HG02610 (cell line): ENCODE measurements around the gene FCRLB.
"Not testable (repeated sequence)": the region's sequence is repeated elsewhere in the genome, so short reads cannot be mapped to it uniquely, and the experiment has no call there.

Source experiments
- ATAC-seq: cut with Tn5 transposase; IDR thresholded peaks from one replicate; pipeline ENCODE4 v1.9.1; 2021; ENCODE audit warnings: mild to moderate bottlenecking, moderate library complexity; ENCODE audit not compliant: unreplicated experiment

FCRLB gene

DNA sequence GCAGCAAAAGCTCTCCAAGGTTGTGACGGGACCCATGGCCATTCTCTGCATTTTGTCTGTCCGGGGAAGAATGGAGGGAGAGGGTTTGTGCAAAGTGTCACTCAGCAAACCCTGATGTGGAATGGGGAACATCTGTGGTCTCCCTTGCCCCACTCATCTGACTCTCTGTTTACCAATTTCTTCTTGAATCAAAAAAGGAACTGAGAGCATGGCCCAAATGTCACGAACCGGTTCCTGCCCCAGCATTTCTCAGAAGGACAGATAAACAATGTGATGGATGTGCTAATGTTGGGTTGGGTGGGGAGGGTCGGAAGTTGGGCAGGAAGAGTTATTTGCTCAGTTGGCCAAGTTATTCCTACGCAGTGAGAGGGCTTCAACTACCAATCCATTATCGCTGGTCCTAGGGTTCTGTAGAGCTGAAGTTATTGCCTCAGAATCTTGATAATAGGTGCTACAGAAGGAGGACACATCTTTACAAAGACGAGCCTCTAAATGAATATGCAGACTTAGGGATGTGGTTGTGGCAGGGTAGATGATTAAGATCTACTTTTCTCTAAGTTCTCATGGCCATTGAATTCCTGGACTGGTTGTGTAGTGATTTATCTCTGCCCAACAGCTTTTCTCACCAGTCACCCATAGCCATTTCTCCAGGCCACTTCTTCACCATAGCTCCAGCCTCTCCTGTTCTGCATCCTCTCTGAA, 18.7 kb downstream of the FCRLB start:
- ATAC-seq = peak; percentile 19

DNA sequence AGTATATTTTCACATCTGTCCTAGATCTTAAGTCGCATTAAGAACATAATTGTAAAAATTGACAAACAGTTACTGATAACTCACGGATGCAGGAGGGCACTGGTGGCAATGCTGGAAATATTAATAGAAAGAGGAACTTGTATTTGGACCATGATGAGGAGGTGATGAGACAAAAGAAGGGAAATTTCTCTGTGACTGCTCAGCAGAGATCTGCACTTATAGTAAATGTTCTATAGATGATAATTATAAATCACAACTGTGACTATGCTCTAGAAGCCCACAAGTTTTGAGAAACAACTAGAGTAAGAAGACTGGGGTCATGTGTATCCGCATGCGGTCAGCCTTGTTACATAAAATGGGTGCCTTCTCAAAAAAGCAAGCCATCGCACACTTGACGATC, 19.6 kb downstream of the FCRLB start:
- ATAC-seq = no peak

DNA sequence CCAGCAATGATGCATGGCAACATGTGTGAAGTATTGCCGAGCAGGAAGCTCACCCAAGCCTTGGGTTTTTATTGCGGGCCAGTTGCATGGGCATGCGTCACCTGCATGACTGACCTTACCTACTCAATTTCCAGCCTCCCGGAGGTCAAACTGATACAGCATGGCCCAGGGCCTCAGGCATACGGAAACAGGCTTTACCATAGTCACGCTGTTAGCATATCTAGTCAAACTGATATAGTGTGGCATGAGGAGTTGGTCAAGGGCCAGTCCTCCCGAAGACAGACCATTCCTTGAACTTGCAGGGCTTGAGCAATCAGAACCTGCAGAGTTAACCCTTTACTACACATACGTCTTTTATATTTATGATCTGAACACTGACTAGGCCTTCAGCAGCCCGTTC, 21.9 kb downstream of the FCRLB start:
- no peak for ATAC-seq

DNA sequence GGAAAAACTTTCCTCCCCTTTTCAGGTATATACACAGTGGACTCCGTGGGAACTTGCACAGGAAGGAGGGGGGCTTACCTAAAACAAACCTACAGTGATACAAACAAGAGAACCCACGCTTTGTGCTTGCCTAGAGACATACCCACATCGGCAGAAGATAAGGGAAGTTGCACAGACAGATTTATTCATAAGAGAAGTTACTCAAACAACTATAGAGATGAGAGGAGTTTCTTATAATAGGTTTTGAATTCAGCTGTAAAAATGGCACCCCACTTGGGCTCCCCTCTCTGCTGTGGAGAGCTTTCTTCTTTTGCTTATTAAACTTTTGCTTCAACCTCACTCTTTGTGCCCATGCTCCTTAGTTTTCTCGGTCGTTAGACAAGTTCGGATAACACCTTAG, 26.5 kb downstream of the FCRLB start:
- ATAC-seq = no peak

DNA sequence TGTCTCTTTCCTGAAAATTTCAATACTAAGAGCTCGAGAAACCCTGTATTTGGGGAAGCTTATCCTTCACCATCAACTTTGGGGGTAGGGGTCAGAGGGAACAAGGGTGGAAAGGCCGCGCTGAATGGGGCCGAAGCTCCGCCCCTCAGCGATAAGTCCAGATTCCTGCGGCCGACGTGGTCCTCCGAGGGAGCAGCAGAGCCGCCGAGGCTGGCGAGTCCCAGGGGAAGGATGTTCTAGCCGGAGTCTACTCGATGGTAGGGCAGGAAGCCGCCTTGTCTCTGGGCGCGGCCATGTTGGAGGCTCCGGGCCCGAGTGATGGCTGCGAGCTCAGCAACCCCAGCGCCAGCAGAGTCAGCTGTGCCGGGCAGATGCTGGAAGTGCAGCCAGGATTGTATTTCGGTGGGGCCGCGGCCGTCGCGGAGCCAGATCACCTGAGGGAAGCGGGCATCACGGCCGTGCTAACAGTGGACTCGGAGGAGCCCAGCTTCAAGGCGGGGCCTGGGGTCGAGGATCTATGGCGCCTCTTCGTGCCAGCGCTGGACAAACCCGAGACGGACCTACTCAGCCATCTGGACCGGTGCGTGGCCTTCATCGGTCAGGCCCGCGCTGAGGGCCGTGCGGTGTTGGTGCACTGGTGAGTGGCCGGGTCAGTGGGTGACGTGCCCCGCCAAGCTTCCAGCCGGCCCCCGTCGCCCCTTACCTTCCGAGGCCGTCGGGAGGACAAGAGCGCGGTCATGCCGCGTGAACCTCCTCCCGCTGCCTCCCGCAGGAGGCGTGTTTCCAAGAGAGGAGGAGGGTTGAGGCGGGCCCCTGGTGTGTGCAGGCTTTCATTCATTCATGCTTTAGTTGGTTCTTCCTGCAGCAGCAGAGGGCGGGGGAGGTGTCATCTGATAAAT, 28.4 kb downstream of the FCRLB start, which contains the start of gene DUSP12:
Gene DUSP12, plus strand, starts transcription at position 278 of the 899 bp plus-strand sequence. Its CDS starts 16 bp downstream, at position 294.
- ATAC-seq = peak; percentile 95

DNA sequence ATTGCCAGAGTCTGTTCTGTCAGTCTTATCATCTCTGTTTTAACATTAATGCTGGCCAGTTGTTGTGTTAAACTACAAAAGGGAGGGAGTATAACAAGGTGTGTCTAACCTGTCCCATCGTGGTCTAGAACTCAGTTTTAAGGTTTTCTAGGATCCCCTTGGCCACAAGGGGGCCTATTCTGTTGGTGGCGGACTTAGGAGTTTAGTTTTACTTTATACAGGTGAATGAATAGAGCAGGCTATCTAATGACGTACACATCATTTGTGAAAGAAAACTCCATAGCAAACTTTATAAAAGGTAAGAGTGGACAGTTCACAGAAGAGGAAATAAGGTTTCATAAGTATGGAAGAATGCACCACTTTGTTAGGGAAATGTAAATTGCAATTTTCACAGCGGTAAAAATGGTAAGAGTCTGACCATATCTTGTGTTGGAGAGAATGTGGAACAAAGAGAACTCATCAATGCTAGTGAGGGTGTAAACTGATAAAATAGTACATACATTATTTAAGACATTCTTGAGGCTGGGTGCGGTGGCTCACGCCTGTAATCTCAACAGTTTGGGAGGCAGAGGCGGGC, 42.3 kb downstream of the FCRLB start:
- no peak for ATAC-seq

DNA sequence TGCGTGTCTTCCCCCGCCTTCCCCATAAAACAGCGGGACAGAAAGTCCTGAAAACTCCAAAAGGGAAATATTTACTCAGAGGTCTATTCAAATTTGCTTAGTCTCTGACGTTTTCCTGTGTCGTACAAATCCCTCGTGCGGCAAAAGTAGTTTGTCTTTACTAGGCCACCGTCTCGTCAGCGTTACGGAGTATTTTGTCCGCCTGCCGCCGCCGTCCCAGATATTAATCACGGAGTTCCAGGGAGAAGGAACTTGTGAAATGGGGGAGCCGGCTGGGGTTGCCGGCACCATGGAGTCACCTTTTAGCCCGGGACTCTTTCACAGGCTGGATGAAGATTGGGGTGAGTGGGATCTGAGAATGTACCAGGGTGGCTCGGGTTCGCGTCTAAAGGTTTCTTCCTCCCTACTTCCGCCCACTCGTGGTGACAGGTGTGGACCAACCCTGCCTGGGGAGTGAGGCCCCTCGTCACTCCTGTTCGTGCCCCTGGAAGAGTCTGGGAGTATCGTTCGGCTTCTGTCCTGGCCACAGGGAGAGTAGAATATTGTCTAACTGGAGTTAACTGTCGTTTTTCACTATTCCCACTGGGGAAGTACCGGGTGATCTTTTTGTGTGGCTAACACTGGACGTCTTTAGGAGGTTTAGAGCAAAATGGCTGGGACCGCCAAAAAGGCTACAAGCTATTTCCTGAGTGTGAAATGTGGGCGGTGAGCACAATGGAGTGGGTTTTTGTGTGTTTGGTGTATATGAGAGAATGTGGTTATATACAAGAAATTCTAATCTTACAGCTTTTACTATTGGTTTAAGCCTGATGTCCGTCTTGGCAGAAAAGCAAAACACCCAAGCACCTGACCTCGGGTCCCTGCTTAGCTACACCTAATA, 45.0 kb downstream of the FCRLB start, which contains the start of gene ATF6:
Gene ATF6, plus strand, starts transcription at position 219 of the 880 bp plus-strand sequence. Its CDS starts 41 bp downstream, at position 260.
- peak; percentile 65 for ATAC-seq

DNA sequence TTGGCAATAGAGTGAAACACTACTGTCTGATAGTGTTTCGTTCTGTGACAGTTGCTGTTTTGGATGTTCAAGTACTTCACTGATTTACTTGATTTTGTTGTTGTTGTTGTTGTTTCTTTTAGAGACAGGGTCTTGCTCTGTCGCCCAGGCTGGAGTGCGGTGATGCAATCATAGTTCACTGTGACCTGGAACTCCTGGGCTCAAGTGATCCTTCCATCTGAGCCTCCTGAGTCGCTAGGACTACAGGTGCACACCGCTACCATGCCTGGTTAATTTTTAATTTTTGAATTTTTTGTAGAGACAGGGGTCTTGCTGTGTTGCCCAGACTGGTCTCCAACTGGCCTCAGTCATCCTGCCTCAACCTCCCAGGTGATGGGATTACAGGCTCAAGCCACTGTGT, 47.1 kb downstream of the FCRLB start:
- ATAC-seq = no peak

DNA sequence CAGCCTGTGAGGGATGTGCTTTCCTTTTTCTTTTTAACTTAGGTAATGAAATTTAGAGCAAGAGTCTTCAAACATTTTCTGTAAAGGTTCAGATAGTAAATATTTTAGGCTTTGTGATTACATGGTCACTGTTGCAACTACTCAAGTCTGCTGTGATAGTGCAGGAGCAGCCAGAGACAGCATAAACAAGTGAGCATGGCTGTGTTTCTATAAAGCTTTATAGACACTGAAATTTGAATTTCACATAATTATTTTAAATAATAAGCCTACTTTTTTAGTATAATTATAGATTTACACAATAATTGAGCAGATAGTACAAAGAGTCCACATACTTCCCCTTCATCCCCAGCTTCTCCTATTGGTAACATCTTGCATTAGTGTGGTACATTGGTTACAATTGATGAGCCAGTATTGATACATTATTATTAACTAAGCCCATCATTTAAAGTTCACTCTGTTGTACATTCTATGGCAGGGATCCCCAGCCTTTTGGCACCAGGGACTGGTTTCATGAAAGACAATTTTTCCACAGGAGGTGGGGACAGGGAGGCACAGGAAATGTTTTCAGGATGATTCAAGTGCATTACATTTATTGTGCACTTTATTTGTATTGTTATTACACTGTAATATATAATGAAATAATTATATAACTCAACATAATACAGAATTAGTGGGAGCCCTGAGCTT, 47.8 kb downstream of the FCRLB start:
- no peak for ATAC-seq

DNA sequence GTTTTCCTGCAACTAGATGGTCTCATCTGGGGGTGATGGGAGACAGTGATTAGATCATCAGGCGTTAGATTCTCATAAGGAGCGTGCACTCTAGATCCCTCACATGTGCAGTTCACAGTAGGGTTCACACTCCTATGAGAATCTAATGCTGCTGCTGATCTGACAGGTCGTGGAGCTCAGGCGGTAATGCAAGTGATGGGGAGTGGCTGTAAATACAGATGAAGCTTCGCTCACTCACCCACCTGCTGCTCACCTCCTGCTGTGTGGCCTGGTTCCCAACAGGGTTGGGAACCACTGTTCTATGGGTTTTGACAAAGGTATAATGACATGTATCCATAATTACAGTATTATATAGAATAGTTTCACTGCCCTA, 48.3 kb downstream of the FCRLB start:
- not testable (repeated sequence) for ATAC-seq

DNA sequence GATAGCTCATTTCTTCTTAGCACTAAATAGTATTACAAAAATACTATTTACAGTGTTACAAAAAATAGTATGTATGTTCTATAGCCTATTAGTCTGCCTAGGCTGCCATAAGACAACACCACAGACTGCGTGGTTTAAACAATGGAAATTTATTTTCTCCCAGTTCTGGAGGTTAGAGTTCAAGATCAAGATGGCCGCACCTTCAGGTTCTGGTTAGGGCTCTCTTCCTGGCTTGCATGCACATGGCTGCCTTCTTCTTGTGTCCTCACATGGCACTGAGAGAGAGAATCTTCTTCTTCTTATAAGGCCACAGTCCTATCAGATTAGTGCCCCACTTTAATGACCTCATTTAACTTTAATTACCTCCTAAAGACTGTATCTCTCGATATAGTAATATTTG, 48.9 kb downstream of the FCRLB start:
- no peak for ATAC-seq

DNA sequence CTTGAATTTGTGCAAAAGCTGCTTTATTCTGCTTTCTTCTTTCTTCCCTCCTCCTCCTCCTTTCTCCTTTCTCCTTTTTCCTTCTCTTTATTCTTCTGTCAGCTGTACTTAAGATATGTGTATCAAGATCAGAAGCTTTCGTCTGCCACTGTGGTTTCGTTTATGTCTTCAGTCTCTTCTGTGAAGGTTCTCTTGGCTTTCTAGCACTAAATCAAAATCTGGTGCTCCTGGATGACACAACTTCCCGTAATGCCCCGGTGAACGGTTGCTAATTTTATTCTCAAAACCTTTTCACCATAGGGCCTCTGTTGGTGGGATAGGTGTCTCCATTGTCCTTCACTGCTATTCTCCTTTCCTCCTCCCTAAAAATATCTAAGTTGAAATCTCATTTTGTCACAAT, 49.8 kb downstream of the FCRLB start:
- ATAC-seq = no peak

DNA sequence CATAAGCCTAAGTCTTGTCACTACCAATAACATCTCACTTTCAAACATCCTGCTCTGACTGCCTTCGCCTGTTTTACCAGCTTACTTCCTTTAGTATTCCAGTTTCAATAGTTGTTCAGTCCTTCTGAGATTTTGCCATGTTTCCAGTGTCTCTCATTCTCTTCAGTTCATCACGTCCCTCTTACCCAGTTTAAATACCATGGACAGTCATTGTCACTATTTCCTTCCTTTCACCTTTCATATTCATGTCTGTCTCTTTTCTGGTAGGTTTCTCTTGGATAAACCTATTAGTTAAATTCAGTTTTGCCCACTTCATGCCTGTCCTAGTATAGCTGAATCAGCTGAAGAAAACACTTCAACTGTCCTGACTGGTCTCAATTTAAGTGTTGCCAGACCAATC, 50.6 kb downstream of the FCRLB start:
- ATAC-seq = no peak

DNA sequence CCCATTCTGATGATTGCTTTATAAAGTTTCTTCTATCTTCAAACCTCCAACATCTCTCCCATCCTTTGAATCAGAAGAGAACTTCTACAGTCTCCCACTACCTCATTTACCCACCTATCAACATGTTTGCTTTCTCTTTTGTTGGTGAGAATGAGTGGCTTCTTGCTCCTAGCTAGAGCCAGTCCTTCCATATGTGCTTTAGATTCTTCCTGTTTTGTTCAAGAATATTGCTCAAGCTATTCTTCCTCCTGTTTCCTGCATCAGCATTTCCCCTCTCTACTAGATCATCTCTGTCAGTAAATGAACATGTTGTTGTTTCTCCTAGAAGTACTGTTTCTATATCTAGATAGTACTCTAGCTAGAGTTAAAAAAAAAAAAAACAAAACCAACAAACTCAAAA, 51.1 kb downstream of the FCRLB start:
- ATAC-seq = no peak

DNA sequence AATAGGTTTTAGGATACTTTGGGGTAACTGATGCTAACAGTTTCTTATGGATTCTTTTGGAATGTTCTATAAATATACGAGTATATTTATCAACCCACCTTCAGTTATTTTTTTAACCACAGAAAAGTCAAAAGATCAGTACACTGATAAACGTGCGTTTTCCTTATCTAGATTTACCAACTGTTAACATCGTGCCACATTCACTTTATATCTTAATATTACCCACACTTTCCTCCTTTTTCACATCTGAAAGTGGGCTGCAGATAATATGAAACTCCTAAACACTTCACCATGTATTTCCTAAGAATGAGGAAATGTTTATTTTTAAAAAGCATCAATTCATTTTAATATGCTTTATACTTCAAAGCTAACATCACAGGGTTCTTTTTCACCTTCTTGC, 52.4 kb downstream of the FCRLB start:
- no peak for ATAC-seq

DNA sequence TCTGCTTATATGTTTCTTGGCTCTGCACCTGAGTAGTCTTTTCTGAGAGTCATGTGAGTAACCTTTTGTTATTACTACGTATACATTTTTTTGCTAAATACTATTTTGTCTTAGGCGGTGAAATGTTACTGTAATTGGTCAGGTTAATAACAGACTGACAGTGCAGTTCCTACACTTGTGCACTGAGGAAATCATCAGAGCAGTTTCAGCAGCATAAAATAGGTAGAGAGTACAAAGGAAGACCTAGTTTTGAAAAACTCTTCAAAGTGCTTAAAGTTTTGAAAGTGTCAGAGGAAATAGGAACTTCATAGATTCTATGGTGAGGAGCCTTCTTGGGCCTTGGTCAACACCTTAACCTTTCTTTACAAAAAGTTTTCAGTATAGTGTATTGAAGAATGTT, 55.9 kb downstream of the FCRLB start:
- no peak for ATAC-seq
